HCT116 (cell line): Measurements from ENCODE around the gene HLA-F. TPM values are rescaled to one million over a fixed set of nuclear protein-coding genes. Genes with fewer than 3 reads are reported as not detected.

ENCODE experiments used
- ATAC-seq: fragments of 200-7000 bp; cut with Tn5 transposase; 2 replicates; pipeline ENCODE4 v1.9.1; 2020; ENCODE audit warnings: mild to moderate bottlenecking, moderate library complexity
- BruUV-seq: library from RNA; stranded (reverse); fragments of 400-500 nt; replicated peaks from 2 replicates; lab custom pipeline; 2021; lab: Mats Ljungman, UMichigan
- CTCF ChIA-PET: fragments of 300-600 bp; sonication (Branson Sonifier 250); formaldehyde crosslinking; loops from one replicate; lab custom pipeline; 2021; ENCODE audit warnings: antibody characterized with exemption; lab: Charles Lee
- POLR2A ChIA-PET: fragments of 300-600, 350-600 bp; sonication (Branson Sonifier 250); formaldehyde crosslinking; loops from one replicate; lab custom pipeline; 2021; ENCODE audit warnings: antibody characterized with exemption; lab: Charles Lee
- RAD21 ChIA-PET, 2 experiments: fragments of 300-600 bp; sonication (Branson Sonifier 250); formaldehyde crosslinking; loops; one replicate each; lab custom pipeline; 2023; ENCODE audit warnings: low total read pairs in 2 of 2; ENCODE audit not compliant: uncharacterized antibody in 2 of 2, unreplicated experiment in 2 of 2, low non-redundant PET in 1 of 2; lab: Charles Lee
- DNase-seq: peaks from one replicate; pipeline ENCODE4 v3.0.0-alpha.2; 2010; ENCODE audit warnings: low read depth, low spot score
- H2AFZ ChIP-seq: fragments of 200-600 bp; shearing (Covaris generic), sonication (generic); 2 replicates; pipeline ENCODE4 v1.6.1; 2017; ENCODE audit warnings: low read depth, mixed run types, mixed read lengths, antibody characterized with exemption, low read length; ENCODE audit not compliant: poor library complexity, severe bottlenecking
- H3K27ac ChIP-seq: 2 replicates; pipeline ENCODE4 v1.5.1; 2012; ENCODE audit warnings: low read depth, low read length
- H3K27me3 ChIP-seq: fragments of 200-600 bp; sonication (generic); 2 replicates; pipeline ENCODE4 v1.6.1; 2016; ENCODE audit warnings: mixed run types, low read length, mixed read lengths; ENCODE audit not compliant: insufficient read depth
- H3K36me3 ChIP-seq, 2 experiments: fragments of 200-500 bp in 1 of 2; fragments of 200-600 bp in 1 of 2; sonication (Bioruptor generic) in 1 of 2; sonication (generic) in 1 of 2; 2 replicates each; pipeline versions ENCODE4 v1.5.1 to v1.6.1; 2014 to 2016; ENCODE audit warnings: low read length in 2 of 2, inconsistent platforms in 1 of 2, mixed read lengths in 1 of 2, mixed run types in 1 of 2; ENCODE audit not compliant: insufficient read depth in 2 of 2, control insufficient read depth in 1 of 2
- H3K4me1 ChIP-seq, 2 experiments: fragments of 200-600 bp in 1 of 2; sonication (generic) in 1 of 2; 2 replicates each; pipeline versions ENCODE4 v1.5.1 to v1.6.1; 2012 to 2017; ENCODE audit warnings: low read length in 2 of 2, inconsistent platforms in 1 of 2, mild to moderate bottlenecking in 1 of 2, mixed read lengths in 1 of 2, mixed run types in 1 of 2, moderate library complexity in 1 of 2; ENCODE audit not compliant: insufficient read depth in 2 of 2, control insufficient read depth in 1 of 2
- H3K4me2 ChIP-seq: fragments of 200-600 bp; sonication (generic); 2 replicates; pipeline ENCODE4 v1.6.1; 2017; ENCODE audit warnings: mixed run types, low read length, mixed read lengths
- H3K4me3 ChIP-seq, 2 experiments: fragments of 200-600 bp in 1 of 2; sonication (generic) in 1 of 2; replicated peaks in 1 of 2; 2 replicates each; pipeline ENCODE4 v1.5.1; 2011 to 2016; ENCODE audit warnings: low read length in 2 of 2, control low read depth in 1 of 2, low read depth in 1 of 2, mild to moderate bottlenecking in 1 of 2, mixed read lengths in 1 of 2, mixed run types in 1 of 2
- H3K79me2 ChIP-seq: fragments of 200-600 bp; sonication (generic); 2 replicates; pipeline ENCODE4 v1.6.1; 2017; ENCODE audit warnings: mild to moderate bottlenecking, mixed run types, low read length, moderate library complexity, mixed read lengths; ENCODE audit not compliant: insufficient read depth
- H3K9ac ChIP-seq: fragments of 200-600 bp; sonication (generic); 2 replicates; pipeline ENCODE4 v1.6.1; 2016; ENCODE audit warnings: low read length, mixed read lengths
- H3K9me2 ChIP-seq: fragments of 200-600 bp; sonication (generic), shearing (Covaris generic); 2 replicates; pipeline ENCODE4 v1.6.1; 2017; ENCODE audit warnings: mixed run types, mild to moderate bottlenecking, moderate library complexity; ENCODE audit not compliant: insufficient read depth
- H3K9me3 ChIP-seq, 2 experiments: fragments of 200-500 bp in 1 of 2; fragments of 200-600 bp in 1 of 2; sonication (Bioruptor generic) in 1 of 2; sonication (generic) in 1 of 2; 2 replicates each; pipeline ENCODE4 v1.6.1; 2014 to 2017; ENCODE audit warnings: low read length in 2 of 2, mixed read lengths in 2 of 2, inconsistent platforms in 1 of 2, low read depth in 1 of 2, mild to moderate bottlenecking in 1 of 2, mixed run types in 1 of 2, moderate library complexity in 1 of 2; ENCODE audit not compliant: control insufficient read depth in 1 of 2, insufficient read depth in 1 of 2
- H4K20me1 ChIP-seq: fragments of 200-600 bp; sonication (generic), shearing (Covaris generic); 2 replicates; pipeline ENCODE4 v1.6.1; 2017; ENCODE audit warnings: mixed run types, mild to moderate bottlenecking, moderate library complexity; ENCODE audit not compliant: insufficient read depth
- CBX3 ChIP-seq: IDR thresholded peaks from 2 replicates; pipeline ENCODE4 v1.6.1; 2012; ENCODE audit warnings: low read depth
- CEBPB ChIP-seq: IDR thresholded peaks from 2 replicates; pipeline ENCODE4 v1.6.1; 2012; ENCODE audit warnings: low read depth
- EGR1 ChIP-seq: IDR thresholded peaks from 2 replicates; pipeline ENCODE4 v1.6.1; 2012; ENCODE audit warnings: low read depth
- EZH2phosphoT487 ChIP-seq: fragments of 200-600 bp; IDR thresholded peaks from 2 replicates; pipeline ENCODE4 v1.6.1; 2018; ENCODE audit warnings: antibody characterized with exemption, borderline replicate concordance
- JUND ChIP-seq: IDR thresholded peaks from 2 replicates; pipeline ENCODE4 v1.6.1; 2012
- POLR2AphosphoS5 ChIP-seq: IDR thresholded peaks from 2 replicates; pipeline ENCODE4 v1.6.1; 2011; ENCODE audit warnings: mild to moderate bottlenecking, low read depth, low read length, moderate library complexity
- RAD21 ChIP-seq: IDR thresholded peaks from 2 replicates; pipeline ENCODE4 v1.6.1; 2012; ENCODE audit warnings: low read depth, mild to moderate bottlenecking
- SIN3A ChIP-seq: IDR thresholded peaks from 2 replicates; pipeline ENCODE4 v1.6.1; 2012; ENCODE audit warnings: low read depth
- SP1 ChIP-seq: IDR thresholded peaks from 2 replicates; pipeline ENCODE4 v1.6.1; 2012; ENCODE audit warnings: low read depth
- SRF ChIP-seq: IDR thresholded peaks from 2 replicates; pipeline ENCODE4 v1.6.1; 2012; ENCODE audit warnings: low read depth
- TCF7L2 ChIP-seq: IDR thresholded peaks from 2 replicates; pipeline ENCODE4 v1.7.0; 2011; ENCODE audit warnings: borderline replicate concordance, inconsistent platforms; ENCODE audit not compliant: insufficient read depth, insufficient read length; ENCODE audit errors: extremely low read depth
- YY1 ChIP-seq: IDR thresholded peaks from 2 replicates; pipeline ENCODE4 v1.6.1; 2011; ENCODE audit warnings: low read length, low read depth, moderate library complexity, mild to moderate bottlenecking; ENCODE audit not compliant: insufficient replicate concordance; ENCODE audit errors: extremely low read depth
- ZFX ChIP-seq: fragments of 450-650 bp; IDR thresholded peaks from 2 replicates; pipeline ENCODE4 v1.6.1; 2017
- ZNF274 ChIP-seq: fragments of 200-500 bp; sonication (Bioruptor generic); IDR thresholded peaks from 2 replicates; pipeline ENCODE4 v1.6.1; 2014; ENCODE audit warnings: mild to moderate bottlenecking, low read depth, low read length, inconsistent platforms
- intact Hi-C: fragments of 100-400 bp; cut with micrococcal nuclease; formaldehyde crosslinking; loops from 2 replicates; pipeline ENCODE4 v1.10.0; 2022
- total RNA-seq: library from RNA; stranded (reverse); gene quantifications from one replicate; pipeline ENCODE4 v1.2.1, GENCODE V29; 2021; ENCODE audit not compliant: unreplicated experiment
- TF ChIP-seq, protein P1 (sequence below), 3 experiments: fragments of 200-600 bp in 1 of 3; sonication (generic) in 1 of 3; IDR thresholded peaks in 2 of 3; conservative IDR thresholded peaks in 1 of 3; 2 replicates each; pipeline ENCODE4 v1.5.1; 2012 to 2017; ENCODE audit warnings: low read depth in 2 of 3, low read length in 2 of 3, antibody characterized with exemption in 1 of 3, borderline replicate concordance in 1 of 3, control low read depth in 1 of 3, mild to moderate bottlenecking in 1 of 3, mixed read lengths in 1 of 3, mixed run types in 1 of 3, moderate library complexity in 1 of 3; ENCODE audit not compliant: insufficient read depth in 1 of 3
- TF ChIP-seq, protein P2 (sequence below): IDR thresholded peaks from 2 replicates; pipeline ENCODE4 v1.6.1; 2011; ENCODE audit warnings: mild to moderate bottlenecking, low read length, moderate library complexity; ENCODE audit not compliant: insufficient replicate concordance; ENCODE audit errors: extremely low read depth
- TF ChIP-seq, protein P3 (sequence below): IDR thresholded peaks from 2 replicates; pipeline ENCODE4 v1.6.1; 2012; ENCODE audit warnings: low read depth
- TF ChIP-seq, protein P4 (sequence below): IDR thresholded peaks from 2 replicates; pipeline ENCODE4 v1.6.1; 2012

HLA-F gene
- total RNA-seq, 1 experiment from 2014 or later = 24.6 TPM

DNA sequence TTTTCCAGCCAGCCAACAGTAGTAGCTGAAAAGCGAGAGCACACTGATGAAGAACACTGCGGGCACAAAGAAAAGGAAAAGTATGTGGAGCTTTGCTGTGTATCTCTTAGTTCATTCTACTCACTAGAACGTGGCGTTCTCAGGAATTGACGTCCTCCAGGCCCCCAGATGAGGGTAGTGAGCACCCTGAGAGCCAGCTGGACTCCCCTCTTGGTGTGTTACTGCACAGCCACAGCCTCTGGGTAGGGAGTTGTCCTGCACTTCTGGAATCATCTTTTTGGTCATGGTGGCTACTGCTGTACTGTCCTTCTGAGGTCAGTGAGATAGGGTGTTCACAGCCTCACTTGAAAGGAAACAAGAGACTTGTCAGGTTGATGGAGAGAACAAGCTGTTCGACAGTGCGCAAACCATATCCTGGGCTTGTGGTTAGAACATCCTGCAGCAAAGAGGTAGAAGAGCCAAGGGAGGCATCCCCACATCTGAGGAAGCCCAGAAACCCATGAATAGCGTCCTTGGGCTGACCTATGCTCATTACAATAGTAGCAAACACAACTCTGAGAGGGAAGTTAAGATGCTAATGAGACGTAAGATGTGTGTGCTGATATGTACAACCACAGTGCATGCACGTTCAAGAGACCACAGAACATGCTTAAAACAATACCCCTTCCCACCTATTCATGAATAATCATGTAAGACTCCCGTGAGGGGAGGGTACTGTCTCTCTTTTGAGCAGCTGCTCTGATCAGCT, 14.6 kb upstream of the HLA-F start:
- no peak for TF ChIP-seq SP1
- no peak for TF ChIP-seq TCF7L2
- TF ChIP-seq SIN3A = no peak
- TF ChIP-seq RAD21 = no peak
- no peak for TF ChIP-seq SRF
- no peak for TF ChIP-seq CEBPB
- no peak for TF ChIP-seq EZH2phosphoT487
- no peak for TF ChIP-seq CBX3
- TF ChIP-seq EGR1 = no peak
- TF ChIP-seq, protein P1, sequence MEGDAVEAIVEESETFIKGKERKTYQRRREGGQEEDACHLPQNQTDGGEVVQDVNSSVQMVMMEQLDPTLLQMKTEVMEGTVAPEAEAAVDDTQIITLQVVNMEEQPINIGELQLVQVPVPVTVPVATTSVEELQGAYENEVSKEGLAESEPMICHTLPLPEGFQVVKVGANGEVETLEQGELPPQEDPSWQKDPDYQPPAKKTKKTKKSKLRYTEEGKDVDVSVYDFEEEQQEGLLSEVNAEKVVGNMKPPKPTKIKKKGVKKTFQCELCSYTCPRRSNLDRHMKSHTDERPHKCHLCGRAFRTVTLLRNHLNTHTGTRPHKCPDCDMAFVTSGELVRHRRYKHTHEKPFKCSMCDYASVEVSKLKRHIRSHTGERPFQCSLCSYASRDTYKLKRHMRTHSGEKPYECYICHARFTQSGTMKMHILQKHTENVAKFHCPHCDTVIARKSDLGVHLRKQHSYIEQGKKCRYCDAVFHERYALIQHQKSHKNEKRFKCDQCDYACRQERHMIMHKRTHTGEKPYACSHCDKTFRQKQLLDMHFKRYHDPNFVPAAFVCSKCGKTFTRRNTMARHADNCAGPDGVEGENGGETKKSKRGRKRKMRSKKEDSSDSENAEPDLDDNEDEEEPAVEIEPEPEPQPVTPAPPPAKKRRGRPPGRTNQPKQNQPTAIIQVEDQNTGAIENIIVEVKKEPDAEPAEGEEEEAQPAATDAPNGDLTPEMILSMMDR (IDR thresholded peaks at IDR 0.05 in 2 of 3, conservative IDR thresholded peaks at IDR 0.05 in 1 of 3; ENCODE audit: borderline replicate concordance in 1 of 3, insufficient read depth in 1 of 3, low read depth in 2 of 3, low read length in 2 of 3) = no peak
- TF ChIP-seq, protein P2, sequence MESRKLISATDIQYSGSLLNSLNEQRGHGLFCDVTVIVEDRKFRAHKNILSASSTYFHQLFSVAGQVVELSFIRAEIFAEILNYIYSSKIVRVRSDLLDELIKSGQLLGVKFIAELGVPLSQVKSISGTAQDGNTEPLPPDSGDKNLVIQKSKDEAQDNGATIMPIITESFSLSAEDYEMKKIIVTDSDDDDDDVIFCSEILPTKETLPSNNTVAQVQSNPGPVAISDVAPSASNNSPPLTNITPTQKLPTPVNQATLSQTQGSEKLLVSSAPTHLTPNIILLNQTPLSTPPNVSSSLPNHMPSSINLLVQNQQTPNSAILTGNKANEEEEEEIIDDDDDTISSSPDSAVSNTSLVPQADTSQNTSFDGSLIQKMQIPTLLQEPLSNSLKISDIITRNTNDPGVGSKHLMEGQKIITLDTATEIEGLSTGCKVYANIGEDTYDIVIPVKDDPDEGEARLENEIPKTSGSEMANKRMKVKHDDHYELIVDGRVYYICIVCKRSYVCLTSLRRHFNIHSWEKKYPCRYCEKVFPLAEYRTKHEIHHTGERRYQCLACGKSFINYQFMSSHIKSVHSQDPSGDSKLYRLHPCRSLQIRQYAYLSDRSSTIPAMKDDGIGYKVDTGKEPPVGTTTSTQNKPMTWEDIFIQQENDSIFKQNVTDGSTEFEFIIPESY = no peak
- TF ChIP-seq ZNF274 = no peak
- TF ChIP-seq JUND = no peak
- TF ChIP-seq ZFX = no peak
- no peak for TF ChIP-seq YY1
- TF ChIP-seq, protein P3, sequence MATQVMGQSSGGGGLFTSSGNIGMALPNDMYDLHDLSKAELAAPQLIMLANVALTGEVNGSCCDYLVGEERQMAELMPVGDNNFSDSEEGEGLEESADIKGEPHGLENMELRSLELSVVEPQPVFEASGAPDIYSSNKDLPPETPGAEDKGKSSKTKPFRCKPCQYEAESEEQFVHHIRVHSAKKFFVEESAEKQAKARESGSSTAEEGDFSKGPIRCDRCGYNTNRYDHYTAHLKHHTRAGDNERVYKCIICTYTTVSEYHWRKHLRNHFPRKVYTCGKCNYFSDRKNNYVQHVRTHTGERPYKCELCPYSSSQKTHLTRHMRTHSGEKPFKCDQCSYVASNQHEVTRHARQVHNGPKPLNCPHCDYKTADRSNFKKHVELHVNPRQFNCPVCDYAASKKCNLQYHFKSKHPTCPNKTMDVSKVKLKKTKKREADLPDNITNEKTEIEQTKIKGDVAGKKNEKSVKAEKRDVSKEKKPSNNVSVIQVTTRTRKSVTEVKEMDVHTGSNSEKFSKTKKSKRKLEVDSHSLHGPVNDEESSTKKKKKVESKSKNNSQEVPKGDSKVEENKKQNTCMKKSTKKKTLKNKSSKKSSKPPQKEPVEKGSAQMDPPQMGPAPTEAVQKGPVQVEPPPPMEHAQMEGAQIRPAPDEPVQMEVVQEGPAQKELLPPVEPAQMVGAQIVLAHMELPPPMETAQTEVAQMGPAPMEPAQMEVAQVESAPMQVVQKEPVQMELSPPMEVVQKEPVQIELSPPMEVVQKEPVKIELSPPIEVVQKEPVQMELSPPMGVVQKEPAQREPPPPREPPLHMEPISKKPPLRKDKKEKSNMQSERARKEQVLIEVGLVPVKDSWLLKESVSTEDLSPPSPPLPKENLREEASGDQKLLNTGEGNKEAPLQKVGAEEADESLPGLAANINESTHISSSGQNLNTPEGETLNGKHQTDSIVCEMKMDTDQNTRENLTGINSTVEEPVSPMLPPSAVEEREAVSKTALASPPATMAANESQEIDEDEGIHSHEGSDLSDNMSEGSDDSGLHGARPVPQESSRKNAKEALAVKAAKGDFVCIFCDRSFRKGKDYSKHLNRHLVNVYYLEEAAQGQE = no peak
- TF ChIP-seq, protein P4, sequence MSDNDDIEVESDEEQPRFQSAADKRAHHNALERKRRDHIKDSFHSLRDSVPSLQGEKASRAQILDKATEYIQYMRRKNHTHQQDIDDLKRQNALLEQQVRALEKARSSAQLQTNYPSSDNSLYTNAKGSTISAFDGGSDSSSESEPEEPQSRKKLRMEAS = no peak
- TF ChIP-seq POLR2AphosphoS5 = no peak
- POLR2A ChIA-PET = no interaction called here
- Histone ChIP-seq H3K4me3 (no peak overlapping the region), H3K9me2 (no peaks in the 10 kb centered on the region), H3K79me2 (no peaks in the 10 kb centered on the region), H3K36me3 (no peaks in the 10 kb centered on the region), H3K4me2 (no peak overlapping the region), H2AFZ (no peak overlapping the region), H3K9ac (no peak overlapping the region), H3K4me1 (no peaks in the 10 kb centered on the region), H3K27ac (no peak overlapping the region), H4K20me1 (no peaks in the 10 kb centered on the region), H3K9me3 (no peaks in the 10 kb centered on the region), H3K27me3 (peaks cover 5% of the 10 kb centered on the region; the same call in 1 of the 2 replicates)
- BruUV-seq = no TSS peak
- DNase-seq (no peak), ATAC-seq (no peak)
- intact Hi-C loops = loop anchor here (5.0 kb wide), 1 partner anchor 44 kb away; no protein-coding TSS in a partner anchor
- CTCF ChIA-PET = interaction anchor here (1.0 to 1.4 kb wide), 2 partner anchors 12 to 55 kb away, joined by 4 to 5 read pairs; no protein-coding TSS in a partner anchor
- RAD21 ChIA-PET = no interaction called here
